ENCODE measurements around the gene DSTYK. TPM values are rescaled to one million over a fixed set of nuclear protein-coding genes. Genes with fewer than 3 reads are reported as not detected.

Gene DSTYK
- total RNA-seq, 1 donor from 2014 or later: 5.8 TPM

- H3K4me3 ChIP-seq (ENCODE audit: low read depth, low read length): no peak overlapping the region
- TF ChIP-seq, protein P1, sequence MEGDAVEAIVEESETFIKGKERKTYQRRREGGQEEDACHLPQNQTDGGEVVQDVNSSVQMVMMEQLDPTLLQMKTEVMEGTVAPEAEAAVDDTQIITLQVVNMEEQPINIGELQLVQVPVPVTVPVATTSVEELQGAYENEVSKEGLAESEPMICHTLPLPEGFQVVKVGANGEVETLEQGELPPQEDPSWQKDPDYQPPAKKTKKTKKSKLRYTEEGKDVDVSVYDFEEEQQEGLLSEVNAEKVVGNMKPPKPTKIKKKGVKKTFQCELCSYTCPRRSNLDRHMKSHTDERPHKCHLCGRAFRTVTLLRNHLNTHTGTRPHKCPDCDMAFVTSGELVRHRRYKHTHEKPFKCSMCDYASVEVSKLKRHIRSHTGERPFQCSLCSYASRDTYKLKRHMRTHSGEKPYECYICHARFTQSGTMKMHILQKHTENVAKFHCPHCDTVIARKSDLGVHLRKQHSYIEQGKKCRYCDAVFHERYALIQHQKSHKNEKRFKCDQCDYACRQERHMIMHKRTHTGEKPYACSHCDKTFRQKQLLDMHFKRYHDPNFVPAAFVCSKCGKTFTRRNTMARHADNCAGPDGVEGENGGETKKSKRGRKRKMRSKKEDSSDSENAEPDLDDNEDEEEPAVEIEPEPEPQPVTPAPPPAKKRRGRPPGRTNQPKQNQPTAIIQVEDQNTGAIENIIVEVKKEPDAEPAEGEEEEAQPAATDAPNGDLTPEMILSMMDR (conservative IDR thresholded peaks at IDR 0.05; ENCODE audit: low read depth, low read length): no peak
- DNase-seq (ENCODE audit: low read depth): no peak
Measured at GRCh38 chr1:205256951-205257625, 45.6 kb upstream of the DSTYK start.

GRCh38 chr1:205255941-205256780 is 44.7 kb upstream of the DSTYK start:
- H3K4me3 ChIP-seq (ENCODE audit: low read depth, low read length): no peak overlapping the region
- TF ChIP-seq, protein P1 (conservative IDR thresholded peaks at IDR 0.05; ENCODE audit: low read depth, low read length): peak; percentile 97
- no peak for DNase-seq (ENCODE audit: low read depth)

DNA sequence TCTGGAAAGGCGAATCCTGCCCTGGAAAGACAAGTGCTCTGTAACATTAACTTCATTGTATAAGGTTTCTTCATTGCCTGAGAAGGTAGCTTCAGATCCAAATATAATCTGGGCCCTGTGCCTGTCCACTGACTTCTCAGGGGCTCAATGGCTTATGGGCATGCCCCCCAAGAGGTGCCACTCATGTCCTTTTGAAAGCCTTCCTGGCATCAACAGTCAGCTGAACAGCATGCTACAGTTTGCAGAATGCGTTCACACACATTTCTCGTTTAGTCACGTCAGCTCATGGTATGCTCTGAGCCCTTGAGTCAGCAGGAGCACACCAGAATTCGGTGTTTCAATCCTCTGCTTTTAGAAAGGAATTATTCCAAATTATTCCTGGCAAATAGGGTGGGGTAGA is 40.1 kb upstream of the DSTYK start:
- H3K4me3 ChIP-seq (ENCODE audit: low read depth, low read length): no peak overlapping the region
- TF ChIP-seq, protein P1 (conservative IDR thresholded peaks at IDR 0.05; ENCODE audit: low read depth, low read length): no peak
- DNase-seq (ENCODE audit: low read depth): no peak

GRCh38 chr1:205250699-205251098 is 39.2 kb upstream of the DSTYK start:
- DNase-seq (ENCODE audit: low read depth): no peak
- TF ChIP-seq, protein P1 (conservative IDR thresholded peaks at IDR 0.05; ENCODE audit: low read depth, low read length): no peak
- H3K4me3 ChIP-seq (ENCODE audit: low read depth, low read length): no peak overlapping the region

- TF ChIP-seq, protein P1 (conservative IDR thresholded peaks at IDR 0.05; ENCODE audit: low read depth, low read length): no peak
- no peak for DNase-seq (ENCODE audit: low read depth)
- no peak overlapping the region for H3K4me3 ChIP-seq (ENCODE audit: low read depth, low read length)
Measured at GRCh38 chr1:205249651-205250050, 38.1 kb upstream of the DSTYK start.

DNA sequence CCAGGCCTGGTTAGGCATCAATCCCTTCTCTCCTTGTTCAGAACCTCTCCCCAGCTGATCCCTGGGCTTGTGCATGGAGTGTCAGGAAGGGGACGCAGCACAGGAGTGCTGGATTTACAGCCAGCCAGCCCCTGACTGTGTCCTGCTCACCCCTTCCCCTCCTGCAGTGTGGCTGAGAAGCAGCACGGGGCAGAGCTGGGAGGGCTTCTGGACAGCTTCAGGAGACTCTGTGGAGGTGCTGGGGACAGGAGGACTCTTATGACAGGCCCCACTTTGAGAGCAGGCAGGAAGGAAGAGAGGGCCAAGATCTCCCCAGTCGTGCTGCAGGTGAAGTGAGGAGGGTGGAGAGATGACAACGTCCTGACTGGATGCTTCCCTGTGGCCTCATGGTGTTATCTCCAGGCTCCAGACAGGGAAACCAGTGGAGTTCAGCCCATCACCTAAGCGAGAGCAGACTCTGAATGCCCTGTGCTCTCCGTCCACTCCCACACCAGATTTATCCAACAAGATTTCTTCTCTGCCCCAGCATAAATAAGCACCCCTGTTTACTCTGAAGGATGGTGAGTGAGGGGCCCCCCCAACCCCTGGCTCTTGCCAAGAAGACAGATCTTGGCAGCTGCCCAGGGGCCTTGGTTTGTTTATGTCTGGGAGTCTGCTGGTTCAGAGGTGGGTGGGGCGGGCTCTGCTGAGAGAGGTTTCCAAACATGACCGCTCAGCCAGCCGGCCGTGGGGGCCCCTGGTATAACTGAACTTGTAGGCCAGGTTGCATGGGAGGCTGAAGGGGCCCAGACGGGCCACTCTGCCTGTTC is 37.5 kb upstream of the DSTYK start:
- DNase-seq (ENCODE audit: low read depth): no peak
- TF ChIP-seq, protein P1 (conservative IDR thresholded peaks at IDR 0.05; ENCODE audit: low read depth, low read length): no peak
- no peak overlapping the region for H3K4me3 ChIP-seq (ENCODE audit: low read depth, low read length)
